Raji (cell line): ENCODE measurements around the gene PKP2.

ENCODE experiments used
- POLR2A ChIP-seq: IDR thresholded peaks from 2 replicates; pipeline ENCODE4 v1.6.1; 2011; ENCODE audit warnings: low read depth, low read length, control low read depth; ENCODE audit not compliant: insufficient read depth

The PKP2 gene

GRCh38 chr12:32834122-32834521 is 62.5 kb downstream of the PKP2 start:
- no peak for TF ChIP-seq POLR2A

GRCh38 chr12:32828552-32828951 is 68.0 kb downstream of the PKP2 start:
- no peak for TF ChIP-seq POLR2A

GRCh38 chr12:32828120-32828519 is 68.5 kb downstream of the PKP2 start:
- TF ChIP-seq POLR2A = no peak

GRCh38 chr12:32826807-32827412 is 69.7 kb downstream of the PKP2 start:
- TF ChIP-seq POLR2A = no peak

GRCh38 chr12:32824596-32824995 is 72.0 kb downstream of the PKP2 start:
- no peak for TF ChIP-seq POLR2A

- TF ChIP-seq POLR2A = no peak
Observed at GRCh38 chr12:32822344-32822743, 74.2 kb downstream of the PKP2 start.

GRCh38 chr12:32821710-32822109 is 74.9 kb downstream of the PKP2 start:
- no peak for TF ChIP-seq POLR2A

- TF ChIP-seq POLR2A = no peak
Observed at GRCh38 chr12:32821293-32821692, 75.3 kb downstream of the PKP2 start.

- no peak for TF ChIP-seq POLR2A
Observed at GRCh38 chr12:32820376-32820931, 76.1 kb downstream of the PKP2 start.

GRCh38 chr12:32819424-32819823 is 77.2 kb downstream of the PKP2 start:
- no peak for TF ChIP-seq POLR2A

- no peak for TF ChIP-seq POLR2A
Observed at GRCh38 chr12:32811686-32812392, 84.7 kb downstream of the PKP2 start.

- TF ChIP-seq POLR2A = no peak
Observed at GRCh38 chr12:32809846-32810245, 86.7 kb downstream of the PKP2 start.

GRCh38 chr12:32809196-32809595 is 87.4 kb downstream of the PKP2 start:
- no peak for TF ChIP-seq POLR2A

GRCh38 chr12:32804301-32804700 is 92.3 kb downstream of the PKP2 start:
- no peak for TF ChIP-seq POLR2A

GRCh38 chr12:32801269-32801980 is 95.2 kb downstream of the PKP2 start:
- TF ChIP-seq POLR2A = no peak

- no peak for TF ChIP-seq POLR2A
Observed at GRCh38 chr12:32794281-32794680, 102.3 kb downstream of the PKP2 start.
